HepG2 (cell line): Measurements from ENCODE around the gene ZBTB45. TPM values are rescaled to one million over a fixed set of nuclear protein-coding genes. Genes with fewer than 3 reads are reported as not detected.

ENCODE experiments used
- AHDC1 ChIP-seq: sonication (generic); formaldehyde crosslinking; IDR thresholded peaks from 2 replicates; pipeline ENCODE4 v1.5.1; 2020; ENCODE audit warnings: mild to moderate bottlenecking, missing genetic modification reagents, borderline replicate concordance
- ATF1 ChIP-seq: IDR thresholded peaks from 2 replicates; pipeline ENCODE4 v1.6.1; 2016; ENCODE audit warnings: mild to moderate bottlenecking, control low read depth
- RCOR2 ChIP-seq: IDR thresholded peaks from 2 replicates; pipeline ENCODE4 v1.6.1; 2016; ENCODE audit warnings: missing biosample characterization, missing genetic modification reagents
- RERE ChIP-seq: IDR thresholded peaks from 2 replicates; pipeline ENCODE4 v1.6.1; 2016; ENCODE audit warnings: low read depth, missing genetic modification reagents, missing compliant biosample characterization
- THAP11 ChIP-seq: IDR thresholded peaks from 2 replicates; pipeline ENCODE4 v1.6.1; 2016; ENCODE audit warnings: missing biosample characterization, missing genetic modification reagents
- ZNF558 ChIP-seq: sonication (generic); formaldehyde crosslinking; IDR thresholded peaks from 2 replicates; pipeline ENCODE4 v1.9.0; 2022; ENCODE audit warnings: mild to moderate bottlenecking, missing genetic modification reagents, borderline replicate concordance
- polyA plus RNA-seq, 8 experiments: library from polyadenylated mRNA; depleted of rRNA in 3 of 8; stranded (reverse) in 7 of 8; unstranded in 1 of 8; fragments of >200 nt; fragmentation: Illumina TruSeq in 4 of 8; extraction: Trizol in 4 of 8; gene quantifications; 2 replicates each; pipeline versions ENCODE4 v1.2.1 to v1.2.3, GENCODE V29; 2011 to 2016; ENCODE audit warnings: low read depth in 4 of 8, missing spikeins in 1 of 8, mixed read lengths in 1 of 8; ENCODE audit not compliant: insufficient read depth in 1 of 8
- total RNA-seq, 5 experiments: library from RNA; depleted of rRNA; stranded (reverse); fragments of >200 nt; fragmentation: Illumina TruSeq; extraction: Trizol; gene quantifications; 2 replicates each; pipeline ENCODE4 v1.2.3, GENCODE V29; 2016; ENCODE audit warnings: low read depth in 1 of 5
- TF ChIP-seq, protein P1 (sequence below): sonication (generic); IDR thresholded peaks from 2 replicates; pipeline ENCODE4 v1.6.1; 2016; ENCODE audit warnings: low read depth, borderline replicate concordance
- TF ChIP-seq, protein P2 (sequence below): sonication (generic); formaldehyde crosslinking; IDR thresholded peaks from 2 replicates; pipeline ENCODE4 v1.8.0; 2022; ENCODE audit warnings: mild to moderate bottlenecking, missing genetic modification reagents; ENCODE audit not compliant: insufficient replicate concordance

Gene ZBTB45
- total and polyA plus RNA-seq, 2 of the 13 experiments (the other 11 are each of a cell fraction or from before 2014, with no cell fraction given), result 3.0 to 3.7 TPM

DNA sequence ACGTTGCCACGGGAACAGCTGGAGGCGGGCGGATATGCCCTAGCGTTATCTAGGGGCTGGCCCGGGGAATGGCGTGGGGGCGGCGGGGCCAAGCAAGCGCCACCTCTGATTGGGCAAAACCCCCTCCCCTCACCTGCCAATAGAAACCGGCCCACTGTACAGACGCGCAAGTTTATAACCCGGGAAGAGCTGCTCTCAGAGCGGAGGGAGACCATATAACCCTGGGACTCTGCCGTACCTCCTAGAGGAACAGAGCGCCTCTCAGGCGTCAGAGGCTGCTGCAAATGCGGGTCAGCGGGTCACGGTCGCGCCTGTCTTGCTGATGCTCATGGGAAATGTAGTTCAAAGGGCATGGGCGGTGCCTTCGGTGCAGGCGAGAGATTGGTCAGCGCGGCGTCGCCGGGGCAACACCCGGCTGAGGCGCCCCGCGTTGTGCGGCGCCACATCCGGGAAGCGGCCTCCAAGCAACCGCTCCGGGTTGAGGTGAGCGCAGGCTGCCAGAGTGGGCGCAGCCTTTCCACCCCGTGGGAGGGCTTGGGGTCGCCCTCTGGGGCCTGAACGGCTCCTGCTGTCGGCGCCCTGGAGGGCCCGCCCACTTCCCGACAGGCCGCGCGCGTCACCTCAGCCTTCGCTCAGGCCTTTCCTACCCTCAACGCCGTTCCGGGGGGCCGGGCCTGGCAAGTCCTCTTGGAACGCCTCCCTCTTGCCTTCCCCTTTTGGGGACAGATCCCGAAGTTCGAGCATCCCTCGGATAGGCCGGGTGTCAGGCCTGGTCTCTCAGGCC lies 43.7 kb downstream of the ZBTB45 start, which contains the start of gene ZNF446 (continued):
- no peak for TF ChIP-seq RERE
- TF ChIP-seq ATF1 (CRISPR knock-in tag), result peak; percentile 78
- TF ChIP-seq, protein P1, sequence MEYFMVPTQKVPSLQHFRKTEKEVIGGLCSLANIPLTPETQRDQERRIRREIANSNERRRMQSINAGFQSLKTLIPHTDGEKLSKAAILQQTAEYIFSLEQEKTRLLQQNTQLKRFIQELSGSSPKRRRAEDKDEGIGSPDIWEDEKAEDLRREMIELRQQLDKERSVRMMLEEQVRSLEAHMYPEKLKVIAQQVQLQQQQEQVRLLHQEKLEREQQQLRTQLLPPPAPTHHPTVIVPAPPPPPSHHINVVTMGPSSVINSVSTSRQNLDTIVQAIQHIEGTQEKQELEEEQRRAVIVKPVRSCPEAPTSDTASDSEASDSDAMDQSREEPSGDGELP, result peak; percentile 50; the same call in 1 of the 2 replicates
- 0 out of 2 replicates have a peak, but pooled peaks have one; percentile 19 for TF ChIP-seq RCOR2 (CRISPR knock-in tag)
- TF ChIP-seq AHDC1 (CRISPR knock-in tag), result no peak
- TF ChIP-seq ZNF558, result 0 out of 2 replicates have a peak, but pooled peaks have one; percentile 24
- peak; percentile 99 for TF ChIP-seq THAP11 (CRISPR knock-in tag)
- TF ChIP-seq, protein P2, sequence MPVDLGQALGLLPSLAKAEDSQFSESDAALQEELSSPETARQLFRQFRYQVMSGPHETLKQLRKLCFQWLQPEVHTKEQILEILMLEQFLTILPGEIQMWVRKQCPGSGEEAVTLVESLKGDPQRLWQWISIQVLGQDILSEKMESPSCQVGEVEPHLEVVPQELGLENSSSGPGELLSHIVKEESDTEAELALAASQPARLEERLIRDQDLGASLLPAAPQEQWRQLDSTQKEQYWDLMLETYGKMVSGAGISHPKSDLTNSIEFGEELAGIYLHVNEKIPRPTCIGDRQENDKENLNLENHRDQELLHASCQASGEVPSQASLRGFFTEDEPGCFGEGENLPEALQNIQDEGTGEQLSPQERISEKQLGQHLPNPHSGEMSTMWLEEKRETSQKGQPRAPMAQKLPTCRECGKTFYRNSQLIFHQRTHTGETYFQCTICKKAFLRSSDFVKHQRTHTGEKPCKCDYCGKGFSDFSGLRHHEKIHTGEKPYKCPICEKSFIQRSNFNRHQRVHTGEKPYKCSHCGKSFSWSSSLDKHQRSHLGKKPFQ (CRISPR knock-in tag), result no peak
